HCT116 (cell line): Measurements from ENCODE around the gene NEUROD1. TPM values are rescaled to one million over a fixed set of nuclear protein-coding genes. Genes with fewer than 3 reads are reported as not detected.
"Not testable (repeated sequence)": the region's sequence is repeated elsewhere in the genome, so short reads cannot be mapped to it uniquely, and the experiment has no call there.

Experiments used
- ATAC-seq: fragments of 200-7000 bp; cut with Tn5 transposase; 2 replicates; pipeline ENCODE4 v1.9.1; 2020; ENCODE audit warnings: mild to moderate bottlenecking, moderate library complexity
- BruUV-seq: library from RNA; stranded (reverse); fragments of 400-500 nt; replicated peaks from 2 replicates; lab custom pipeline; 2021; lab: Mats Ljungman, UMichigan
- CTCF ChIA-PET: fragments of 300-600 bp; sonication (Branson Sonifier 250); formaldehyde crosslinking; loops from one replicate; lab custom pipeline; 2021; ENCODE audit warnings: antibody characterized with exemption; lab: Charles Lee
- POLR2A ChIA-PET: fragments of 300-600, 350-600 bp; sonication (Branson Sonifier 250); formaldehyde crosslinking; loops from one replicate; lab custom pipeline; 2021; ENCODE audit warnings: antibody characterized with exemption; lab: Charles Lee
- RAD21 ChIA-PET, 2 experiments: fragments of 300-600 bp; sonication (Branson Sonifier 250); formaldehyde crosslinking; loops; one replicate each; lab custom pipeline; 2023; ENCODE audit warnings: low total read pairs in 2 of 2; ENCODE audit not compliant: uncharacterized antibody in 2 of 2, unreplicated experiment in 2 of 2, low non-redundant PET in 1 of 2; lab: Charles Lee
- DNase-seq: peaks from one replicate; pipeline ENCODE4 v3.0.0-alpha.2; 2010; ENCODE audit warnings: low read depth, low spot score
- H2AFZ ChIP-seq: fragments of 200-600 bp; shearing (Covaris generic), sonication (generic); 2 replicates; pipeline ENCODE4 v1.6.1; 2017; ENCODE audit warnings: low read depth, mixed run types, mixed read lengths, antibody characterized with exemption, low read length; ENCODE audit not compliant: poor library complexity, severe bottlenecking
- H3K27ac ChIP-seq: 2 replicates; pipeline ENCODE4 v1.5.1; 2012; ENCODE audit warnings: low read depth, low read length
- H3K27me3 ChIP-seq: fragments of 200-600 bp; sonication (generic); 2 replicates; pipeline ENCODE4 v1.6.1; 2016; ENCODE audit warnings: mixed run types, low read length, mixed read lengths; ENCODE audit not compliant: insufficient read depth
- H3K36me3 ChIP-seq, 2 experiments: fragments of 200-500 bp in 1 of 2; fragments of 200-600 bp in 1 of 2; sonication (Bioruptor generic) in 1 of 2; sonication (generic) in 1 of 2; 2 replicates each; pipeline versions ENCODE4 v1.5.1 to v1.6.1; 2014 to 2016; ENCODE audit warnings: low read length in 2 of 2, inconsistent platforms in 1 of 2, mixed read lengths in 1 of 2, mixed run types in 1 of 2; ENCODE audit not compliant: insufficient read depth in 2 of 2, control insufficient read depth in 1 of 2
- H3K4me1 ChIP-seq, 2 experiments: fragments of 200-600 bp in 1 of 2; sonication (generic) in 1 of 2; 2 replicates each; pipeline versions ENCODE4 v1.5.1 to v1.6.1; 2012 to 2017; ENCODE audit warnings: low read length in 2 of 2, inconsistent platforms in 1 of 2, mild to moderate bottlenecking in 1 of 2, mixed read lengths in 1 of 2, mixed run types in 1 of 2, moderate library complexity in 1 of 2; ENCODE audit not compliant: insufficient read depth in 2 of 2, control insufficient read depth in 1 of 2
- H3K4me2 ChIP-seq: fragments of 200-600 bp; sonication (generic); 2 replicates; pipeline ENCODE4 v1.6.1; 2017; ENCODE audit warnings: mixed run types, low read length, mixed read lengths
- H3K4me3 ChIP-seq, 2 experiments: fragments of 200-600 bp in 1 of 2; sonication (generic) in 1 of 2; replicated peaks in 1 of 2; 2 replicates each; pipeline ENCODE4 v1.5.1; 2011 to 2016; ENCODE audit warnings: low read length in 2 of 2, control low read depth in 1 of 2, low read depth in 1 of 2, mild to moderate bottlenecking in 1 of 2, mixed read lengths in 1 of 2, mixed run types in 1 of 2
- H3K79me2 ChIP-seq: fragments of 200-600 bp; sonication (generic); 2 replicates; pipeline ENCODE4 v1.6.1; 2017; ENCODE audit warnings: mild to moderate bottlenecking, mixed run types, low read length, moderate library complexity, mixed read lengths; ENCODE audit not compliant: insufficient read depth
- H3K9ac ChIP-seq: fragments of 200-600 bp; sonication (generic); 2 replicates; pipeline ENCODE4 v1.6.1; 2016; ENCODE audit warnings: low read length, mixed read lengths
- H3K9me2 ChIP-seq: fragments of 200-600 bp; sonication (generic), shearing (Covaris generic); 2 replicates; pipeline ENCODE4 v1.6.1; 2017; ENCODE audit warnings: mixed run types, mild to moderate bottlenecking, moderate library complexity; ENCODE audit not compliant: insufficient read depth
- H3K9me3 ChIP-seq, 2 experiments: fragments of 200-500 bp in 1 of 2; fragments of 200-600 bp in 1 of 2; sonication (Bioruptor generic) in 1 of 2; sonication (generic) in 1 of 2; 2 replicates each; pipeline ENCODE4 v1.6.1; 2014 to 2017; ENCODE audit warnings: low read length in 2 of 2, mixed read lengths in 2 of 2, inconsistent platforms in 1 of 2, low read depth in 1 of 2, mild to moderate bottlenecking in 1 of 2, mixed run types in 1 of 2, moderate library complexity in 1 of 2; ENCODE audit not compliant: control insufficient read depth in 1 of 2, insufficient read depth in 1 of 2
- H4K20me1 ChIP-seq: fragments of 200-600 bp; sonication (generic), shearing (Covaris generic); 2 replicates; pipeline ENCODE4 v1.6.1; 2017; ENCODE audit warnings: mixed run types, mild to moderate bottlenecking, moderate library complexity; ENCODE audit not compliant: insufficient read depth
- CBX3 ChIP-seq: IDR thresholded peaks from 2 replicates; pipeline ENCODE4 v1.6.1; 2012; ENCODE audit warnings: low read depth
- RAD21 ChIP-seq: IDR thresholded peaks from 2 replicates; pipeline ENCODE4 v1.6.1; 2012; ENCODE audit warnings: low read depth, mild to moderate bottlenecking
- YY1 ChIP-seq: IDR thresholded peaks from 2 replicates; pipeline ENCODE4 v1.6.1; 2011; ENCODE audit warnings: low read length, low read depth, moderate library complexity, mild to moderate bottlenecking; ENCODE audit not compliant: insufficient replicate concordance; ENCODE audit errors: extremely low read depth
- intact Hi-C: fragments of 100-400 bp; cut with micrococcal nuclease; formaldehyde crosslinking; loops from 2 replicates; pipeline ENCODE4 v1.10.0; 2022
- total RNA-seq: library from RNA; stranded (reverse); gene quantifications from one replicate; pipeline ENCODE4 v1.2.1, GENCODE V29; 2021; ENCODE audit not compliant: unreplicated experiment
- TF ChIP-seq, protein P1 (sequence below): IDR thresholded peaks from 2 replicates; pipeline ENCODE4 v1.6.1; 2012
- TF ChIP-seq, protein P2 (sequence below), 3 experiments: fragments of 200-600 bp in 1 of 3; sonication (generic) in 1 of 3; IDR thresholded peaks in 2 of 3; conservative IDR thresholded peaks in 1 of 3; 2 replicates each; pipeline ENCODE4 v1.5.1; 2012 to 2017; ENCODE audit warnings: low read depth in 2 of 3, low read length in 2 of 3, antibody characterized with exemption in 1 of 3, borderline replicate concordance in 1 of 3, control low read depth in 1 of 3, mild to moderate bottlenecking in 1 of 3, mixed read lengths in 1 of 3, mixed run types in 1 of 3, moderate library complexity in 1 of 3; ENCODE audit not compliant: insufficient read depth in 1 of 3

The NEUROD1 gene
- total RNA-seq, 1 experiment from 2014 or later = not detected

DNA sequence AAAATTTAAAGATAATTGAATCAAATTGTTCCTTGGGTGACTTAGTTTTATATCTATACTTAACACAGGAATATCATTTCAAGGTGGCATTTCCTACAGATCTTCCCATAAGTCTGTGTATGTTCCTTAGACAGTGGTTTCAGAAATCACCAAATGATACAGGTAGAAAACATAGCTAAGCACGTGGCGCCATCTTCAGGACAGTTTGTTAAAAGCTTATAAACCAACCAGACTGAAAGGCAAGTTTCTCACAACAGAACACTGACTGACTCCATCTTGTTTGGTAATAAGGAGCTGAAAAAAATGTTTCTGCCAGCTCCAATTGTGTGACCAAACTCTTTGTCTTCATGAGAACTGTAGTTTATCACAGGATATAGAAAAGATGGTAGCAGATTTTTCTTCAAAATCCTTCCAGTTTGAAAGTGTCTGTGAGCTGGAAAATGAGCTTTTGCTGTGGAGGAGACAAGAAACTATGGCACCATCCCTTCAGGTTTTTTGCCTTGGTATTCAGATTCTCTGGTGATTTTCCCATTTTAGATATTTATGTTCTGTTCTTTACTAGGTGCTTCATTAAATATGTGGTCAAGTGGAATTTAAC, 34.8 kb upstream of the NEUROD1 start:
- Histone ChIP-seq H3K4me3 (no peak overlapping the region), H3K4me1 (no peaks in the 10 kb centered on the region; a peak in 1 of 4 replicates), H3K79me2 (no peaks in the 10 kb centered on the region), H3K27me3 (no peaks in the 10 kb centered on the region), H3K27ac (no peak overlapping the region), H3K9me2 (no peaks in the 10 kb centered on the region; the same call in 1 of the 2 replicates), H2AFZ (peak overlapping the region; percentile 90), H4K20me1 (no peaks in the 10 kb centered on the region), H3K9ac (no peak overlapping the region), H3K4me2 (no peak overlapping the region), H3K36me3 (no peaks in the 10 kb centered on the region), H3K9me3 (no peaks in the 10 kb centered on the region)
- ChIA-PET POLR2A (no interaction called here), RAD21 (interaction anchor here (0.6 to 1.5 kb wide), 9 partner anchors 59 to 1591 kb away, joined by 3 to 10 read pairs (median 4); no protein-coding TSS in a partner anchor), CTCF (interaction anchor here (0.5 to 2.6 kb wide), 43 partner anchors 9 to 1591 kb away, joined by 3 to 65 read pairs (median 4); no protein-coding TSS in a partner anchor)
- no TSS peak for BruUV-seq
- peak; percentile 93 for ATAC-seq
- DNase-seq = peak; percentile 85
- peak; percentile 74 for TF ChIP-seq YY1
- TF ChIP-seq, protein P1, sequence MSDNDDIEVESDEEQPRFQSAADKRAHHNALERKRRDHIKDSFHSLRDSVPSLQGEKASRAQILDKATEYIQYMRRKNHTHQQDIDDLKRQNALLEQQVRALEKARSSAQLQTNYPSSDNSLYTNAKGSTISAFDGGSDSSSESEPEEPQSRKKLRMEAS = no peak
- peak; percentile 72 for TF ChIP-seq CBX3
- TF ChIP-seq RAD21 = peak; percentile 96
- TF ChIP-seq, protein P2, sequence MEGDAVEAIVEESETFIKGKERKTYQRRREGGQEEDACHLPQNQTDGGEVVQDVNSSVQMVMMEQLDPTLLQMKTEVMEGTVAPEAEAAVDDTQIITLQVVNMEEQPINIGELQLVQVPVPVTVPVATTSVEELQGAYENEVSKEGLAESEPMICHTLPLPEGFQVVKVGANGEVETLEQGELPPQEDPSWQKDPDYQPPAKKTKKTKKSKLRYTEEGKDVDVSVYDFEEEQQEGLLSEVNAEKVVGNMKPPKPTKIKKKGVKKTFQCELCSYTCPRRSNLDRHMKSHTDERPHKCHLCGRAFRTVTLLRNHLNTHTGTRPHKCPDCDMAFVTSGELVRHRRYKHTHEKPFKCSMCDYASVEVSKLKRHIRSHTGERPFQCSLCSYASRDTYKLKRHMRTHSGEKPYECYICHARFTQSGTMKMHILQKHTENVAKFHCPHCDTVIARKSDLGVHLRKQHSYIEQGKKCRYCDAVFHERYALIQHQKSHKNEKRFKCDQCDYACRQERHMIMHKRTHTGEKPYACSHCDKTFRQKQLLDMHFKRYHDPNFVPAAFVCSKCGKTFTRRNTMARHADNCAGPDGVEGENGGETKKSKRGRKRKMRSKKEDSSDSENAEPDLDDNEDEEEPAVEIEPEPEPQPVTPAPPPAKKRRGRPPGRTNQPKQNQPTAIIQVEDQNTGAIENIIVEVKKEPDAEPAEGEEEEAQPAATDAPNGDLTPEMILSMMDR (IDR thresholded peaks at IDR 0.05 in 2 of 3, conservative IDR thresholded peaks at IDR 0.05 in 1 of 3; ENCODE audit: borderline replicate concordance in 1 of 3, insufficient read depth in 1 of 3, low read depth in 2 of 3, low read length in 2 of 3) = peak; percentile 56 to 84 (median 77)
- intact Hi-C loops = loop anchor here (1.0 to 2.0 kb wide), 7 partner anchors 142 to 1590 kb away; no protein-coding TSS in a partner anchor

DNA sequence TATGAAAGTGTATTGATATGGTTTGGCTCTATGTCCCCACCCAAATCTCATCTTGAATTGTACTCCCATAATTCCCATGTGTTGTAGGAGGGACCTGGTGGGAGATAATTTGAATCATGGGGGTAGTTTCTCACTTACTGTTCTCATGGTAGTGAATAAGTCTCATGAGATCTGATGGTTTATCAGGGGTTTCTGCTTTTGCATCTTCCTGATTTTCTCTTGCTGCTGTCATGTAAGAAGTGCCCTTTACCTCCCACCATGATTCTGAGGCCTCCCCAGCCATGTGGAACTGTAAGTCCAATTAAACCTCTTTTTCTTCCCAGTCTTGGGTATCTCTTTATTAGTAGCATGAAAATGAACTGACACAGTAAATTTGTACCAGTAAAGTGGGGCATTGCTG, 30.7 kb upstream of the NEUROD1 start:
- H3K27me3 ChIP-seq = not testable (repeated sequence)

DNA sequence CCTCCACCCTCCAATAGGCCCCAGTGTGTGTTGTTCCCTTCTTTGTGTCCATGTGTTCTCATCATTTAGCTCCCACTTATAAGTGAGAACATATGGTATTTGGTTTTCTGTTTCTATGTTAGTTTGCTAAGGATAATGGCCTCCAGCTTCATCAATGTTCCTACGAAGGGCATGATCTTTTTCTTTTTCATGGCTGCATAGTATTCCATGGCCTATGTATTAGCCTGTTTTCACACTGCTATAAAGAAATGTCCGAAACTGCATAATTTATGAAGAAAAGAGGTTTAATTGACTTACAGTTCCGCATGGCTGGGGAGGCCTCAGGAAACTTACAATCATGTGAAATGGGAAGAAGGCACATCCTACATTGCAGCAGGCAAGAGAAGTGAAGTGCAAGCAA, 22.2 kb upstream of the NEUROD1 start:
- H3K9me3 ChIP-seq, CTCF ChIA-PET, H3K9me2 ChIP-seq, BruUV-seq, H2AFZ ChIP-seq, H4K20me1 ChIP-seq, H3K9ac ChIP-seq, ATAC-seq, H3K27ac ChIP-seq, H3K36me3 ChIP-seq, H3K4me3 ChIP-seq, H3K4me1 ChIP-seq, H3K27me3 ChIP-seq, H3K79me2 ChIP-seq, intact Hi-C loops, DNase-seq, RAD21 ChIA-PET, H3K4me2 ChIP-seq, POLR2A ChIA-PET: not testable (repeated sequence)

More for the DNA sequence above, 30.7 kb upstream of the NEUROD1 start:
- POLR2A ChIA-PET, intact Hi-C loops, H3K9ac ChIP-seq, ATAC-seq, H3K79me2 ChIP-seq, H3K4me2 ChIP-seq, DNase-seq, H3K9me3 ChIP-seq, H2AFZ ChIP-seq, H3K9me2 ChIP-seq, BruUV-seq, H3K27ac ChIP-seq, H3K4me1 ChIP-seq, RAD21 ChIA-PET, H3K4me3 ChIP-seq, CTCF ChIA-PET, H3K36me3 ChIP-seq, H4K20me1 ChIP-seq: not testable (repeated sequence)
